Pons (tissue), 1 donor: ENCODE results near the gene KCNB1.

Source experiments
- DNase-seq: peaks from one replicate; pipeline ENCODE4 v3.0.0-alpha.2; 2016; ENCODE audit warnings: low spot score

Gene KCNB1

GRCh38 chr20:49469060-49469459 is 13.4 kb downstream of the KCNB1 start:
- DNase-seq, result no peak

GRCh38 chr20:49468412-49468811 is 14.1 kb downstream of the KCNB1 start:
- no peak for DNase-seq

- no peak for DNase-seq
Observed at GRCh38 chr20:49466114-49466912, 16.2 kb downstream of the KCNB1 start.

GRCh38 chr20:49464556-49464955 is 17.9 kb downstream of the KCNB1 start:
- no peak for DNase-seq

GRCh38 chr20:49462626-49463025 is 19.8 kb downstream of the KCNB1 start:
- no peak for DNase-seq

- DNase-seq, result no peak
Observed at GRCh38 chr20:49461894-49462620, 20.4 kb downstream of the KCNB1 start.

GRCh38 chr20:49460916-49461315 is 21.6 kb downstream of the KCNB1 start:
- DNase-seq, result no peak

GRCh38 chr20:49460131-49460530 is 22.3 kb downstream of the KCNB1 start:
- DNase-seq, result no peak

- no peak for DNase-seq
Observed at GRCh38 chr20:49459684-49460083, 22.8 kb downstream of the KCNB1 start.

- no peak for DNase-seq
Observed at GRCh38 chr20:49457444-49457843, 25.0 kb downstream of the KCNB1 start.

- DNase-seq, result no peak
Observed at GRCh38 chr20:49456646-49457045, 25.8 kb downstream of the KCNB1 start.

- no peak for DNase-seq
Observed at GRCh38 chr20:49455691-49456090, 26.8 kb downstream of the KCNB1 start.

GRCh38 chr20:49452011-49452482 is 30.4 kb downstream of the KCNB1 start:
- peak; percentile 36 for DNase-seq

GRCh38 chr20:49450281-49450721 is 32.2 kb downstream of the KCNB1 start:
- DNase-seq, result peak; percentile 12

GRCh38 chr20:49448917-49449316 is 33.6 kb downstream of the KCNB1 start:
- no peak for DNase-seq

GRCh38 chr20:49447946-49448809 is 34.3 kb downstream of the KCNB1 start:
- DNase-seq, result no peak

- DNase-seq, result no peak
Observed at GRCh38 chr20:49447364-49447763, 35.1 kb downstream of the KCNB1 start.

GRCh38 chr20:49446808-49447207 is 35.7 kb downstream of the KCNB1 start:
- peak; percentile 25 for DNase-seq

- DNase-seq, result no peak
Observed at GRCh38 chr20:49446080-49446479, 36.4 kb downstream of the KCNB1 start.

GRCh38 chr20:49445176-49445575 is 37.3 kb downstream of the KCNB1 start:
- no peak for DNase-seq

GRCh38 chr20:49444553-49444990 is 37.9 kb downstream of the KCNB1 start:
- DNase-seq, result no peak

- DNase-seq, result no peak
Observed at GRCh38 chr20:49437057-49437456, 45.4 kb downstream of the KCNB1 start.
